ENCODE measurements around the gene DYRK2.

Gene DYRK2

GRCh38 chr12:67648521-67649260 lies at the start of gene DYRK2:
Gene DYRK2, plus strand, starts transcription at chr12:67648745. Its CDS starts 389 bp downstream, at chr12:67649134.
- FAIRE-seq (no peak), DNase-seq (ENCODE audit: insufficient read length, low spot score) (peak; percentile 74)

- no peak for FAIRE-seq
- DNase-seq (ENCODE audit: insufficient read length, low spot score), result no peak
Observed at GRCh38 chr12:67599691-67600090, 48.9 kb upstream of the DYRK2 start.

GRCh38 chr12:67601126-67601525 lies 47.4 kb upstream of the DYRK2 start:
- DNase-seq (ENCODE audit: insufficient read length, low spot score) (no peak), FAIRE-seq (no peak)

DNA sequence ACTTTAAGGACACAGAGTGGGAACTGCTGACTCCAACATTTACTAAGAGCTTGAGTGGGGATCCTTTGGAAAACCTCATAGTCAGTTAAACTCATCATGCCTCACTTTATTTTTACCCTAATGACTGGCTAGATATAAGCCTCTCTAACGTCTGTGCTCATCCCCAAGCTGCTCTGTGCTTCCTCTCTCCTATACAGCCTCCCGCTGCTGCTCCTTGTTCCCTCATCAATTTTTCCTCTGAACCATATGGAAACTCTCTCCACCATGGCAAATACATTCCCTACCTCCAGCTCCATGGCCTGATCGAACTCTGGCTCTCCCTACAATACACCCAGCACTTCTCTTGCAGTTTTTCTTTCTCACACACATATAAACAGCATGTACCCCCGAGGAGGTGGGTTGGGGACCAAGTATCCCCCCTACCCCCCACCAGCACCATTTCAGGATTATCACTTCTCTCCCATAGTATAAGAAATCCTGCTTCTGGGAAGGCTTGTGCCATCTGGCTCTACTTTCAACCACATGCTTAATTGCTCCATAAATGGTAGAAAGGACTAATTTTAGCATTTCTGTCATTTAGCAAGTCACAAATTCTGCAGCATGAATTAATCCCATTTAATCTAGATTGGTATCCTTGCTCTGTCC lies 39.2 kb upstream of the DYRK2 start:
- DNase-seq (ENCODE audit: insufficient read length, low spot score) (no peak), FAIRE-seq (no peak)

DNA sequence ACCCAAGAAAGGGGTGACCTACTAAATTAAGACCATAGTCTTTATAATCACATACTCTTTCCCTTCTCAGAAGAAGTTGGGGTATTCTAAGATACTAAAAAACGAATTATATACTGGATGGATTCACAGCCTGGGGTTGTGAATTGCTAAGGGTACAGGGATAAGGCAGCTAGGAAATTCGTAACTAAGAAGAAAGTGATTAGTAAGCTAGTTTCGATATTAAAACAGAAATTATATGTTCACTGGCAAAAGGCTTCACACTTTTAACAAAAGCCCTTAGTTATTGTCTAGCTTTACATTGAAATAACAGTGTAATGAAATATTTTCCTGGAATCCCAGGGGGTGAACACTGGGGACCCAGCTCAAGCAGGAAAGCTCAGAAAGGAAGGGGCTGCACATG lies 35.5 kb upstream of the DYRK2 start:
- FAIRE-seq, result no peak
- DNase-seq (ENCODE audit: insufficient read length, low spot score), result no peak

- DNase-seq (ENCODE audit: insufficient read length, low spot score) (no peak), FAIRE-seq (no peak)
Observed at GRCh38 chr12:67617629-67618028, 30.9 kb upstream of the DYRK2 start.

DNA sequence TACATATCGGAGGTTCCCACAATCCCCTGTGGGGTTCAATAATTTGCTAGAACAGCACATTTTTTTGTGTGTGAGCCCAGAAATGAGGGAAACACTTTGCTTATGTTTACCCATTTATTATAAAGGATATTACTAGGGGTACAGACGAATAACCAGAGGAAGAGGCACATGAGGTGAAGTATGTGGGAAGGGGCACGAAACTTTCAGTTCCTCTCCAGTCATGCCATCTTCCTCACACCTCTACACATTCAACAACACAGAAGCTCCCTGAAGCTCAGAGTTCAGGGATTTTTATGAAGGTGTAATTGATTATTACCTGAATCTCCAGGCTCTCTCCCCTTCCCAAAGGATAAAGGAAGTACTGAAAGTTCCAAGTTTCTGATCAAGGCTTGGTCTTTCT lies 30.2 kb upstream of the DYRK2 start:
- FAIRE-seq (no peak), DNase-seq (ENCODE audit: insufficient read length, low spot score) (no peak)

- FAIRE-seq, result no peak
- no peak for DNase-seq (ENCODE audit: insufficient read length, low spot score)
Observed at GRCh38 chr12:67621112-67621511, 27.4 kb upstream of the DYRK2 start.

GRCh38 chr12:67621926-67622325 lies 26.6 kb upstream of the DYRK2 start:
- DNase-seq (ENCODE audit: insufficient read length, low spot score) (no peak), FAIRE-seq (no peak)

DNA sequence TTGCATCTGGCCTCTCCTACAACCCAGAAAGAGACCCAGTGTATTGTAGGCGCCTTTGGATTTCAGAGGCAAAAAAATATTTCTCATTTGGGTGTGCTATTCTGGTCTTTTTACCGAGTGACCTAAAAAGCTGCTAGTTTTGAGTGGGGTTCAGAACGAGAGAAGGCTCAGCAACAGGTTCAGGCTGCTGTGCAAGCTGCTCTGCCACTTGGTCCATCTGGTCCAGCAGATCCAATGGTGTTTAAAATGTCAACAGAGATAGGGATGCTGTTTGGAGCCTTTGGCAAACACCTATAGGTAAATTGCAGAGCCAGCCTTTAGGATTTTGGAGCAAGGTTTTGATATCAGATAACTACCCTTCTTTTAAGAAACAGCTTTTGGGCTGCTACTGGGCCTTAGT lies 25.3 kb upstream of the DYRK2 start:
- no peak for FAIRE-seq
- no peak for DNase-seq (ENCODE audit: insufficient read length, low spot score)

DNA sequence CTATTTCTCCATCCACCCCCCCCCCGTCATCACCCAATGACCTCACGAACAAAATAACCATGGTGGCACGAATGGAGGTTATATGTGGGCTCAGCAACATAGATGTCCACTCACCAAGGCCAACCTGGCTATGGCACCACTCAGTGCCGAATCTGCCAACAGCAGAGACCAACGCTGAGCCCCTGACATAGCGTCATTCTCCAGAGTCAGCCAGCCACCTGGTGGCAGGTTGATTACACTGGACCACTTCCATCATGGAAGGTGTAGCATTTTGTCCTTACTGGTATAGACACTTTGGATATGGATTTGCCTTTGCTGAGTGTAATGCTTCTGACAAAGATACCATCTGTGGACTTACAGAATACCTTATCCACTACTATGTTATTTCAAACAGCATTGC lies 24.2 kb upstream of the DYRK2 start:
- FAIRE-seq, result no peak
- DNase-seq (ENCODE audit: insufficient read length, low spot score), result no peak

DNA sequence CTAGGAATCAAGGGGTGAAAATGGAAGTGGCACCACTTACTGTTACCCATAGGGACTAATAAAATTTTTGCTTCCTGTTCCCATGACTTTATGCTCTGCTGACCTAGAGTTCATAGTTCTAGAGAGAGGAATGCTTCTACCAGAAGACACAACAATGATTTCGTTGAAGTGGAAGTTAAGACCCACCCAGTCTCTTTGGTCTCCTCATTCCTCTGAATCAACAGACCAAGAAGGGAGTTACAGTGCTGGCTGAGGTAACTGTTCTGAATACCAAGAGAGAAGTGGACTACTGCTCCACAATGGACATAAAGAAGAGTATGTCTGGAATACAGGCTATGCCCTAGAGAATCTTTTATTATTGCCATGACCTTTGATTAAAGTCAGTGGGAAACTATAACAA lies 23.5 kb upstream of the DYRK2 start:
- FAIRE-seq, result no peak
- DNase-seq (ENCODE audit: insufficient read length, low spot score), result no peak

DNA sequence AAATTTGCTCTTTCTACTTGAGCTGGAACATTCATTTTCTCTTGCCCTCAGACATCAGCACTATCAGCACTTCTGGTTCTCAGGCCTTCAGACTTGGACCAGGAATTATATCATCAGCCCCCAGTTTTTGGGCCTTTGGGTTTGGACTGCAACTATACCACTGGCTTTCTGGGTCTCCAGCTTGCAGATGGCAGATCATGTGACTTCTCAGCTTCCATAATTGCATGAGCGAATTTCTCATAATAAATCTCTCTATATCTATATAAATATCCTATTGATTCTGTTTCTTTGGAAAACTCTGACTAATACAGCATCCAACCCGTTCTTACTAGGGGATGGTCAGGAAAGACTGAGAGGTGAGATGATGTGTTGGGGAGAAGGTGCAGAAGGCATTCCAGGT lies 22.4 kb upstream of the DYRK2 start:
- FAIRE-seq (no peak), DNase-seq (ENCODE audit: insufficient read length, low spot score) (no peak)

GRCh38 chr12:67630373-67631088 lies 18.0 kb upstream of the DYRK2 start:
- DNase-seq (ENCODE audit: insufficient read length, low spot score) (no peak), FAIRE-seq (no peak)

DNA sequence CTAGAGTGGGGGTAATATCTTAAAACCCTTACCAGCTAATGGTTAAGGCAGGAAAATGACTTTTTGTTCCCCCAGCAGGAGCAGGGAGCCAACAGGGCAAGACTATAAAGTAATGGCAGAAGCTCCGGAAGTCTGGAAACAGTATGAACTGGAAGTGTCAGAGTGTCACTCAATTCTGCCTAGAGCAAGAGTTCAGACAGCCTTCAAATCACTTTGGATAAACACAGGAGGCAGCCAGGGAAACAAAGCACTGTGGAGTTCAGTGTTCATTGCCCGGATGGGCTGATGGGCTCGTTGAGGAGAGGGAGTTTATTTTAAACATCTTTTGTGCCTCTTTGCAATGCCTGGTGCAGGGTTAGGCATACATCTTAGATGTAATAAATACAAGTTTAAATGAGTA lies 16.5 kb upstream of the DYRK2 start:
- no peak for FAIRE-seq
- DNase-seq (ENCODE audit: insufficient read length, low spot score), result no peak

DNA sequence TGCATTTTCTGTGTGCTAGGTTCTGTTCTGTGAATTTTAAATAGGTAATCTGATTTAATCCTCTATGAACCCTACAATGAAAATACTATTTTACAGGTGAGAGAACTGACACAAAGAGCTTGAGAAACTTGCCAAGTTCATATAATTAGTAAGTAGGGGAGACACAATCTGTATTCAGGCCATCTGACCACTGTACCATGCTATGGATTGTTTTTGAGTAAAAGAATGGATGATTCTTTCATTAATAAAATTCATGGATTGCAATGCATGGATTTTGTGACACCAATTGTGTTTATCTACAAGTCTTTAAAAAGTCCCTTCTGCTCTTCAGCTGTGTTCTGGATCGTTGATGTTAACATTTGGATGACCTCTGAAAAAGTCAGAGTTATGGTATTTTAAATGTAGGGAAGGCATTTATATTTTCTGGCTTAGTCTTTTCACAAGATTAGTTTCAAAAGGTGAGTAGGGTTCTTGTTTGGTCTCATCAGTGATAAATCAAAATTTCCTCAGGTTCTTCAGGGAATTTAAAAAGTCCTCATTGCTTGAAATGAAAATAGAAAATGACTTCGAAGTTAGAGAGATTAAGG lies 15.4 kb upstream of the DYRK2 start:
- no peak for FAIRE-seq

GRCh38 chr12:67633708-67634107 lies 14.8 kb upstream of the DYRK2 start:
- FAIRE-seq (no peak), DNase-seq (ENCODE audit: insufficient read length, low spot score) (no peak)

More for the DNA sequence above, 15.4 kb upstream of the DYRK2 start:
- DNase-seq (ENCODE audit: insufficient read length, low spot score), result no peak

DNA sequence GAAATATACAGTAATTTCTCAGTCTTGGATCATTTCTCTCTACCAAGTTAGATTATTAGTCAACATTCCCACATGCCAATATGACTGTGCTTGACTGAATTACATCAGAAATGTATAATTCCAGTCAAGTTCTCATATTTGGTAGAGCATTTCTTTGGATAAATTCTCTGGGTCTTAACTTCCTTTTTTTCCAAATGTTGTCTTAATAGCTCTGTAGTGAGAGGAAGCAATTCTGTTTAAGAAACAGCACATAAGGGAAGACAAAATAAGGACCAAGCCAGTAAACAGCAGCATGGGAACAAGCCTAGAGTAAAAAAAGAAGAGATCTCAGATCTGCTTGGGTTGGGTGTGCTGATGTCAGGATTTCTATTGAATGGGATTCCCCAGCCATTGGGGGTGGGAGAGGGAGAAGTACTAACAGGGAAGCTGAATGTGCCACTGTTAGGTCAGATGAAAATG lies 14.2 kb upstream of the DYRK2 start:
- no peak for FAIRE-seq
- DNase-seq (ENCODE audit: insufficient read length, low spot score), result no peak

- FAIRE-seq (no peak), DNase-seq (ENCODE audit: insufficient read length, low spot score) (no peak)
Observed at GRCh38 chr12:67637718-67638117, 10.8 kb upstream of the DYRK2 start.

DNA sequence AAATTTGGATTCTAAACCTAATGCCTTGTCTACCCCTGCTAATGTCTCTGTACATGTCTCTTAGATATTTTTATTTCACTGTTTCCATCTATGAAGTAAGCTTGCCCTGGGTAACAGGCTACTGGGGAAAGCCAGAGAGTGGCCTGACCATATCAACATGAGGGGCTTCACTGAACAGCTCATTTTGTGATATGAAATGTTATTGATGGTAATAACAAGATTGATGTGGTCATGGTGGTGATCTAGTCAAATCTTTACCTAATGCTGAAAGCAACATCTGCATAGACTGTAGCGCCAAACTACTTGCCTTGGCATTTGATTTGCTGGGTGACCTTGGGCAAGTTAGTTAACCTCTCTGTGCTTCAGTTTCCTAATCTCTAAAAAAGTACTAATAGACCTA lies 9.9 kb upstream of the DYRK2 start:
- no peak for DNase-seq (ENCODE audit: insufficient read length, low spot score)
- no peak for FAIRE-seq

DNA sequence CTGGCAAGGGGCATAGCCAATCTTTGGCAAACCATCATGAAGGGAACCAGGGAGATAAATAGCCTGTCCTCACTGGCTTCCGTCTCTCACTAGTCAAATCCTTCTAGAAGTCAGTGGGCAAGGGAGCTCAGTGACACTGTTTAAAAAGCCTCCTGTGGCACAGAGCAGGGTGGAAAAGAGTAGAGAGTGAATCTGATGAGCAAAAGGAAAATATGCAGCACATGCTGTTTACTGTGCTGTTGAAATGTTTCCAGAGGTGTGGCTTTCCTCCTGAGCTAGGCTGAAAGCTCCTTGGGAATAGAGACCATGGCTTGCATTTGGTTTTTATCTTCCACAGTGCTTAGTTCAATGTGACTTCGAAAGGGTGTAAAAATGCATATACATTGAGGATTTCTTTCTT lies 7.7 kb upstream of the DYRK2 start:
- FAIRE-seq (no peak), DNase-seq (ENCODE audit: insufficient read length, low spot score) (no peak)

All from HTR-8/SVneo (cell line).